DMS153 treated with DMSO at 0.1 percent for 48 hours (cell line): ENCODE results near the gene NAV1.
"Not testable (repeated sequence)": the region's sequence is repeated elsewhere in the genome, so short reads cannot be mapped to it uniquely, and the experiment has no call there.

Experiments
- DNase-seq: peaks from one replicate; lab custom pipeline; 2025; ENCODE audit not compliant: unreplicated experiment; lab: John Stamatoyannopoulos, UW

NAV1 gene

GRCh38 chr1:201565024-201565730 lies 26.2 kb downstream of the NAV1 start:
- no peak for DNase-seq

GRCh38 chr1:201565771-201566528 lies 27.0 kb downstream of the NAV1 start:
- DNase-seq, result no peak

DNA sequence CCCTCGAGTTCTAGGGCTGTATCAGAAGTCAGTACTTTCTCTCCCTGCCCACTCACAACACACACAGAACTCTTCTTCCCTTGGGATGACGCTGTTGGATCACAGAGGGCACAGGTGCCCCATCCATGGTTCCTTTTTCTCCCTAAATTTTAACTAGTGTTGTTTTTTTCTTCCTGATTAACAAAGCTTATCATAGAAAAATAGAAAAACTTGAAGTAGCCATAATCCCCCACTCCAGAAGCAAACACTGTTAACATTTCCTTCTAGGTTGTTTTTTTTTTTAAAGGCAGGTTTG lies 27.5 kb downstream of the NAV1 start:
- no peak for DNase-seq

- no peak for DNase-seq
Measured at GRCh38 chr1:201566933-201567801, 28.2 kb downstream of the NAV1 start.

DNA sequence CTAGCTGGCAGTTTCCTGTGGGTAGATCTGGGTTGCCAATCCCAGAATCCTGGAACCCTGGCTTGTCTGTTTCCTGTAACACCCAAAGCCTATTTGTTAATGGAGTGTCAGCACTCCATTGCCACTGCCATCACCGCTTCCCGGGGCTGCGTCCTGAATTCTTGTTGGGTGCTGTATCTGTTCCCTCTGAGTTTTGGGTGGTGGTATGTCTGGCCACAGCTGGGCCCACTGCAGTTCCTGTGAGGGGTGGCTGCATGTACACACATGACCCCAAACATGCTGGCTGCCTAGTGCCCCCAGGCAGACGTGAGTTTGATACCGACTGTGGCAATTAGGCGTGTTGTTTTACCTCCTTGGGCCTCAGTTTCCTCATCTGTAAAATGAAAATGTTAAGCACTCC lies 29.3 kb downstream of the NAV1 start:
- no peak for DNase-seq

- DNase-seq, result no peak
Measured at GRCh38 chr1:201568859-201569294, 29.9 kb downstream of the NAV1 start.

DNA sequence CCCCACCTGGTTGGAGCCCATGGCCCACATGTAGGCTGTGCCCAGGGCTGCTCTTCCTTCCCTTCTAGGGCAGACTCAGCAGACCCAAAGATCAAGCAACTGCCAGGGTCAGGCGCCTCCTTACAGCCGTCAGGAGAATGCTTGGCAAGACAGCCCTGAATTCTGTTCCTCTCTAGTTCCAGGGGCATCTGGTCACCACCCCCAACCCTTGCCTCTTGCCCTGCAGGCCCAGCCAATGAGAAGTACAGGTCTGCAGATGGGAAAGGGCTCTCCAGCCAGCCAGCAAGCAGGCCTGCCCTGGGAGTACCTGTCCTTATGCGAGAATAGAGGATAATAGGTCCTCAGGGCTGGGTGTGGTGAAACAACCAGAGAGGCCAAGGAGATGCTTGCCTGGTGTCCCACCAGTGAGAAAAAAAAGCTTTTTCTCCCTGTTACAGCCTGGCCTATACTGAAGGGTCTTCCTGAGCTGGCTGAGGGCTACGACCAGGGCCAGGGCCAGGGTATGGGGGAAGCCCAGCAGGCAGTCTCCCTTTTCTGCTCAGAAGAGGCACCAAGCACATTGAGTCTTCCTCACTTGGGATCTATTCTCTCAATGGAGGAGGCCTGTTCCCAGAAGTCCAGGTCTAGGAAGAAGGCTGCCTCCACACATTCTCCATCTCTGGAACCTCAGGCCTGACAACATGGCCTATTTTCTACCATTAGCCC lies 31.4 kb downstream of the NAV1 start:
- DNase-seq, result no peak

GRCh38 chr1:201570886-201571624 lies 32.1 kb downstream of the NAV1 start:
- DNase-seq, result no peak

DNA sequence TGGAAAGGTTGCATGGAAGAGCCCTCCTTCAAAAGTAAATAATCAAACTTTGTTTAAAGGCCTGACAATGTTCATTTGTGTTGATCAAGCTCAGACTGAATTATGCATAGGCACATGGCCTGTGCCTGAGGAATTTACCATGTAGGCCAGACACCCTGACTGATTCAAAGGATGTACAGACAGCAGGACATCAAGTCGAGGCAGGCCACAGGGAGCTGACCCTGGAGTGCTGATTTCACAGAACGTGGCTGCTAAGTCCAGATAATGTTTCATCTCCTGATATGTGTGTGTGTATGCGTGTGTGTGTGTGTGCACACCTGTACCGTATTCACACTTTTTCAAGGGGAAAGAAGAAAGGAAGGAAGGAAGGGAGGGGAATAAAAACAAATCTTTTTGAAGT lies 34.1 kb downstream of the NAV1 start:
- no peak for DNase-seq

- no peak for DNase-seq
Measured at GRCh38 chr1:201573923-201574322, 35.0 kb downstream of the NAV1 start.

GRCh38 chr1:201575912-201576311 lies 37.0 kb downstream of the NAV1 start:
- DNase-seq, result no peak

DNA sequence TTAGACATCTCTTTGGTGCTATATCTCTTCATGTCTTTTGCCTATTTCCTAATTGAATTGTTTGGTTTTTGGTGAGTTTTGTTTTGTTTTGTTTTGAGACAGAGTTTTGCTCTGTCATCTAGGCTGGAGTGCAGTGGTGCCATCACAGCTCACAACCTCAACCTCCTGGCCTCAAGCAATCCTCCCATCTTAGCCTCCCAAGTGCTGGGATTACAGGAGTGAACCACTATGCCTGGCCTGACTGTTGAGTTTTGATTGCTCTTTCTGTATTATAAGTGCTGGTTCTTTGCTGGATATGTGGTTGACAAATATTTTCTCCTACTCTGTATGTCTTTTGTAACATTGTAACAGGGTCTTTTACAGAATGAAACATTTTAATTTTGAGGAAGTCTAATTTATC lies 38.0 kb downstream of the NAV1 start:
- no peak for DNase-seq

DNA sequence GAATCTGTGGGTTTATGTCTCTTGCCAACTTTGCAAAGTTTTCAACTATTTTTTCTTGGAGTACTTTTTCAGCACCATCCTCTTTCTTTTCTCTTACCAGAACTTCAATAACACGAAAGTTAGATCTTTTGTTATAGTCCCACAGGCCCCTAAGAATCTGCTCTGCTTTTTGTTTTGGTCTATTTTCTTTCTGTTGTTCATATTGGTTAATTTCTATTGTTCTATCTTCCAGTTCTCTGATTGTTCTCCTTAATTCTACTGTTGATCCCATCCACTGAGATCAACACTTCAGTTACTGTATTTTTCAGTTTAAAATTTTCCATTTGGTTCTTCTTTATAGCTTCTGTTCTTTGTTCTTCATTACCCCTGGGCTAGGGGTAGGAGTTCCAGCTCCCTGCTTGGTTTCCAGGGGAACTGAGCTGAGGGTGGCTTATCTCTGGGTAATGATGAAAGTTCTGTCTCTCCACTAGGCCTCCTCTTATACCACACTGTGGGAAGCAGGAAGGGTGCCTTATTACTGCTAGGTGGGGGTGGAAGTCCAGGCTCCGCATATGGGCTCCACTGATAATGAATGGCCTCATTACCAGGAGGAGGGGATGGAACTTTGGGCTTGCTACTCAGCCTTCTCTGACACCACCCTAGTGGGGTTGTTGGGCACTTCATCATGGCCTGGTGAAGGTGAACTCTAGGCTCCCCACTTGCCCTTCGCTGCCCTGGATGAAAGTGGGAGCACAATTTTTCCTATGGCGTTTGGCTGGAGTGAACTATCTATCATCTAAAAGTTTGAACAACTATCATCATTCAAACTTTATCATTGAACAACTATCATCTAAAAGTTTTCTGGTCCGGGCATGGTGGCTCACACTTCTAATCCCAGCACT lies 39.3 kb downstream of the NAV1 start:
- no peak for DNase-seq

DNA sequence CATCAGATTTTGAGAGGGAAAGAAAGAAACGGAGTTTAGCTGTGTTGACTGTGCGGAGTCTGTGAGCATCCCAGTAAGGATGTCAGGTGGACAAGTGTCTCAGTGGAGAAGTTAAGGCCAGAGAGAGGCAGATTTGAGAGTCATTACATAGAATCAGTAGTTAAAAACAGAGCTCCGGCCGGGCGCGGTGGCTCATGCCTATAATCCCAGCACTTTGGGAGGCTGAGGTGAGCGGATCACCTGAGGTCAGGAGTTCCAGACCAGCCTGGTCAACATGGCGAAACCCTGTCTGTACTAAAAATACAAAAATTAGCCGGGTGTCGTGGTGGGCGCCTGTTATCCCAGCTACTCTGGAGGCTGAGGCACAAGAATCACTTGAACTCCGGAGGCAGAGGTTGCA lies 42.4 kb downstream of the NAV1 start:
- not testable (repeated sequence) for DNase-seq

GRCh38 chr1:201582705-201583442 lies 43.9 kb downstream of the NAV1 start:
- DNase-seq, result no peak

DNA sequence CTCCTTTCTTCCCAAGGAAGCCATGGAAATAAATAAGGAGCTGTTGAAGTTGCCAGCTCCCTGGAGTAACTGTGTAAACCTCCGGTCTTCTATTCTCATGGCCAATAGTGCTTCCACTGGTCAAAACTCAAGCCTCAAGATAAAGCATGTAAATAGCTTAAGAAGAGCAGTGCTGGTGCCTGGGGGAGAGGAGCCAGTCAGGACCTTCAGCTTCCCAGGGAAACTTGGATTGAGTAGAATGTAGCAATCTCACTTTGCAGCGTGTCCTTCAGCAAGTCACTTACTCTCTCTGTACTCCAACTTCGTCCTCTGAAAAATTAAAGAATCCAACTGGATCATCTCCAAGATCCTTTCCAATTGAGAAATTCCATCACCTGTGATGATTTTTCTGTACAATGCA lies 44.7 kb downstream of the NAV1 start:
- no peak for DNase-seq

GRCh38 chr1:201584471-201585092 lies 45.7 kb downstream of the NAV1 start:
- DNase-seq, result no peak

- no peak for DNase-seq
Measured at GRCh38 chr1:201585093-201585483, 46.2 kb downstream of the NAV1 start.
